ENCODE measurements around the gene STAB1.
"Not testable (repeated sequence)": the region's sequence is repeated elsewhere in the genome, so short reads cannot be mapped to it uniquely, and the experiment has no call there.

The STAB1 gene

GRCh38 chr3:52525680-52526561 lies 30.8 kb downstream of the STAB1 start:
- DNase-seq, result no peak

- not testable (repeated sequence) for DNase-seq
These were observed 31.5 kb downstream of the STAB1 start for GRCh38 chr3:52526671-52527038.

GRCh38 chr3:52527039-52527731 lies 32.0 kb downstream of the STAB1 start:
- no peak for DNase-seq

GRCh38 chr3:52527732-52528585 lies 32.8 kb downstream of the STAB1 start:
- no peak for DNase-seq

GRCh38 chr3:52528586-52529375 lies 33.6 kb downstream of the STAB1 start:
- DNase-seq, result no peak

- no peak for DNase-seq
These were observed 34.5 kb downstream of the STAB1 start for GRCh38 chr3:52529376-52530333.

- no peak for DNase-seq
These were observed 36.0 kb downstream of the STAB1 start for GRCh38 chr3:52530918-52531826.

GRCh38 chr3:52531860-52532516 lies 36.9 kb downstream of the STAB1 start:
- no peak for DNase-seq

- DNase-seq, result no peak
These were observed 37.3 kb downstream of the STAB1 start for GRCh38 chr3:52532517-52532837.

GRCh38 chr3:52532838-52533622 lies 37.9 kb downstream of the STAB1 start:
- no peak for DNase-seq

GRCh38 chr3:52533623-52534280 lies 38.6 kb downstream of the STAB1 start, which contains the start of gene NT5DC2:
TSS of gene NT5DC2 (minus strand) at chr3:52533857. CDS start at chr3:52533737, 120 bp downstream.
- DNase-seq, result peak; percentile 69

GRCh38 chr3:52534281-52535183 lies 39.4 kb downstream of the STAB1 start:
- no peak for DNase-seq

GRCh38 chr3:52535411-52536111 lies 40.4 kb downstream of the STAB1 start:
- DNase-seq, result no peak

GRCh38 chr3:52536112-52536368 lies 40.9 kb downstream of the STAB1 start:
- DNase-seq, result no peak

GRCh38 chr3:52536369-52537164 lies 41.4 kb downstream of the STAB1 start, which contains the start of gene UQCC5:
TSS of gene UQCC5 (plus strand) at chr3:52536605. CDS start at chr3:52536756, 151 bp downstream.
- peak; percentile 99 for DNase-seq

- DNase-seq, result no peak
These were observed 42.1 kb downstream of the STAB1 start for GRCh38 chr3:52537165-52537620.

All from GDM1 (cell line).